GM18870 (cell line): ENCODE measurements around the gene ASXL1.

Source experiments
- ATAC-seq: cut with Tn5 transposase; IDR thresholded peaks from one replicate; pipeline ENCODE4 v1.9.1; 2021; ENCODE audit warnings: moderate library complexity; ENCODE audit not compliant: unreplicated experiment

Gene ASXL1

GRCh38 chr20:32477594-32478512 is 119.7 kb downstream of the ASXL1 start:
- no peak for ATAC-seq

- ATAC-seq: no peak
Observed at GRCh38 chr20:32478576-32478975, 120.4 kb downstream of the ASXL1 start.

GRCh38 chr20:32479012-32479411 is 120.9 kb downstream of the ASXL1 start:
- ATAC-seq: no peak

- ATAC-seq: no peak
Observed at GRCh38 chr20:32479697-32480171, 121.6 kb downstream of the ASXL1 start.

GRCh38 chr20:32480371-32481241 is 122.5 kb downstream of the ASXL1 start:
- no peak for ATAC-seq

- no peak for ATAC-seq
Observed at GRCh38 chr20:32481311-32482142, 123.4 kb downstream of the ASXL1 start.

- no peak for ATAC-seq
Observed at GRCh38 chr20:32482143-32482441, 124.0 kb downstream of the ASXL1 start.

- no peak for ATAC-seq
Observed at GRCh38 chr20:32482442-32483261, 124.5 kb downstream of the ASXL1 start.

- no peak for ATAC-seq
Observed at GRCh38 chr20:32483351-32484224, 125.5 kb downstream of the ASXL1 start.

GRCh38 chr20:32484225-32484957 is 126.3 kb downstream of the ASXL1 start:
- ATAC-seq: no peak

GRCh38 chr20:32484958-32485769 is 127.0 kb downstream of the ASXL1 start:
- no peak for ATAC-seq

- ATAC-seq: no peak
Observed at GRCh38 chr20:32485770-32486478, 127.8 kb downstream of the ASXL1 start.

GRCh38 chr20:32487381-32487780 is 129.2 kb downstream of the ASXL1 start:
- ATAC-seq: no peak

- ATAC-seq: no peak
Observed at GRCh38 chr20:32488066-32488838, 130.1 kb downstream of the ASXL1 start.
